Measurements from ENCODE around the gene KIAA0319L. TPM values are rescaled to one million over a fixed set of nuclear protein-coding genes. Genes with fewer than 3 reads are reported as not detected.

KIAA0319L gene
- total RNA-seq, 2 donors from 2014 or later = 109 to 124 TPM

Other genes with a start within 250 kb of the KIAA0319L start
- gene NCDN, start 396 bp upstream of the KIAA0319L start, total RNA-seq = 10 to 100 TPM; 37.6 to 49.4 TPM
- gene TFAP2E, start 15.9 kb upstream of the KIAA0319L start, total RNA-seq = 1 to 10 TPM; 2.0 to 2.2 TPM
- gene PSMB2, start 84.1 kb upstream of the KIAA0319L start, total RNA-seq = 10 to 100 TPM; 53.6 to 64.8 TPM
- 10 to 100 TPM; 10.1 to 12.9 TPM for gene C1orf216, start 161.5 kb upstream of the KIAA0319L start, total RNA-seq
- gene CLSPN, start 212.6 kb upstream of the KIAA0319L start, total RNA-seq = 1 to 10 TPM in 1 of 2 donors, under 1 TPM in 1; 0.73 to 3.4 TPM

Measured in prostate gland (tissue), 2 donors.